Measurements from ENCODE around the gene ABHD16B. TPM values are rescaled to one million over a fixed set of nuclear protein-coding genes. Genes with fewer than 3 reads are reported as not detected.
A peak's percentile ranks its signal among the peaks of the same experiment; 100 is the strongest.
"Not testable (repeated sequence)": the region's sequence is repeated elsewhere in the genome, so short reads cannot be mapped to it uniquely, and the experiment has no call there.

ABHD16B gene
- total and polyA plus RNA-seq, 2 of the 13 experiments (the other 11 are each of a cell fraction or from before 2014, with no cell fraction given): not detected

- TF ChIP-seq ARID5B (CRISPR knock-in tag; IDR thresholded peaks at IDR 0.05): no peak
These were observed 12.2 kb downstream of the ABHD16B start (continued) for GRCh38 chr20:63873477-63873971.

- H3K9ac ChIP-seq (ENCODE audit: insufficient read depth, low read depth, low read length); intact Hi-C loops (cut with micrococcal nuclease; ENCODE audit: unreplicated experiment); H3K9me3 ChIP-seq (ENCODE audit: low read length); H3K27ac ChIP-seq (ENCODE audit: extremely low read length, insufficient read depth, low read length); H3K4me3 ChIP-seq (replicated peaks in 1 of 3; ENCODE audit: insufficient read depth in 1 of 3, low read depth in 2 of 3, low read length in 3 of 3); H3K27me3 ChIP-seq (ENCODE audit: control insufficient read depth in 1 of 2, insufficient read depth in 2 of 2, low read length in 2 of 2); H3K4me2 ChIP-seq (ENCODE audit: low read depth, low read length); ATAC-seq; BruUV-seq (replicated peaks); FAIRE-seq; H2AFZ ChIP-seq (ENCODE audit: low read length); CTCF ChIA-PET (ENCODE audit: low intra/inter-chr PET ratio, low total read pairs); DNase-seq (ENCODE audit: low spot score); H3K4me1 ChIP-seq (ENCODE audit: insufficient read depth, low read length); in situ Hi-C loops (cut with HindIII; ENCODE audit: extremely low pct_ligation_motif_present, low pct_unique_long_range_greater_than_20kb): not testable (repeated sequence)
- H3K36me3 ChIP-seq (replicated peaks in 1 of 2; ENCODE audit: control insufficient read depth in 1 of 2, insufficient read depth in 2 of 2, low read length in 2 of 2): peaks cover 56 to 87% of the 10 kb centered on the region in 2 experiments
- peaks cover 44% of the 10 kb centered on the region for H3K79me2 ChIP-seq (ENCODE audit: insufficient read depth, low read length)
- peaks cover 19% of the 10 kb centered on the region; the same call in 1 of the 2 replicates for H4K20me1 ChIP-seq (ENCODE audit: insufficient read depth, low read length)
- 0 out of 2 replicates have a peak, but pooled peaks have one; percentile 26 for TF ChIP-seq CEBPB (IDR thresholded peaks at IDR 0.05; ENCODE audit: borderline replicate concordance, low read depth, low read length)
- TF ChIP-seq IRF9 (CRISPR knock-in tag; IDR thresholded peaks at IDR 0.05; ENCODE audit: borderline replicate concordance): 0 out of 2 replicates have a peak, but pooled peaks have one; percentile 26
- 97% methylated on average over 7 of the region's 7 CpGs for WGBS (ENCODE audit: low lambda C conversion rate)
- POLR2A ChIA-PET: interaction anchor here (2.7 kb wide), 1 partner anchor 9 kb away, joined by 12 read pairs; the partner anchor contains the start of gene TPD52L2
These were observed 12.9 kb downstream of the ABHD16B start for GRCh38 chr20:63874241-63874640.

Data from HepG2 (cell line).